ENCODE results near the gene DISP3. TPM values are rescaled to one million over a fixed set of nuclear protein-coding genes. Genes with fewer than 3 reads are reported as not detected.

Gene DISP3
- total and polyA plus RNA-seq, 10 donors, result 0.06 to 0.69 (median 0.43) TPM

GRCh38 chr1:11461531-11462137 is 17.3 kb upstream of the DISP3 start:
- no peak for DNase-seq
- H3K27me3 ChIP-seq (replicated peaks in 1 of 7), result peaks cover 0 to 75% (median 0%) of the 10 kb centered on the region in 7 donors
- TF ChIP-seq CTCF (IDR thresholded peaks at IDR 0.05 in 8 of 11, conservative IDR thresholded peaks at IDR 0.05 in 3 of 11) (no peak), POLR2AphosphoS5 (IDR thresholded peaks at IDR 0.05) (no peak), POLR2A (IDR thresholded peaks at IDR 0.05) (no peak)
- no peak overlapping the region for H3K4me3 ChIP-seq
- H3K27ac ChIP-seq, result no peak overlapping the region
- no peaks in the 10 kb centered on the region for H3K36me3 ChIP-seq
- peaks cover 0 to 14% (median 2%) of the 10 kb centered on the region in 6 donors for H3K4me1 ChIP-seq
- intact Hi-C loops (cut with DNase I; ENCODE audit: low total_unique reads), result no loop called here
- 64 to 83% (median 68%) methylated on average over 9 of the region's 9 CpGs for WGBS, 5 donors
- no peaks in the 10 kb centered on the region for H3K9me3 ChIP-seq

DNA sequence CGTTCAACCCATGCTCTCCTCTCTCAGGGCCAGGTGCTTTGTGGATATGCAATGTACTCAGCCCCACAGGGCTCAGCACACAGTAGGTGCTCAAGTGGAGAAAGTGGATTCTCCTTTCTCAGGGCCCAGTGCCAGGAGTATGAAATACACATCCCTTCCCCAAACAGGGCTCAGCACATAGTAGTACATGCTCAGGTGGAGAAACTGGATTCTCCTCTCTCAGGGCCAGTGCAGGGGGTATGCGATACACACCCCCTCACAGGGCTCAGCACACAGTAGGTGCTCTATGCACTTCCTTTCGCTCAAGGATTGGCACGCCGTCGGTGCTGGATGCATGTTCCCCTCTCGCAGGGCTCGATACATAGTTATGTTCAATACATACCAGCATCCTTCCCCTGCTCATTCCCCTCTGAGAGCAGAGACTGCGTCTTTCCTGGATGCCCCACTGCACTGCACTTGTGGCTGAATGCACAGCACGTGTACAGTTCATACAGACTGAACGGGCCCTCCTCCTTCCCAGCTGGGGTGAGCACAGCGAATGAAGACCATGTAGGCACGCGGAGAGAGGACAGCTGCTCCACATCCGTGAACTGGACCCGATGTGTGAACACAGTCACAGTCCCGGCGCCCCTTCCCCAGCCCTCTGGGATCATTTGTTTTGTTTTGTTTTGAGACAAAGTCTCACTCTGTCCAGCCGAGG is 16.6 kb upstream of the DISP3 start:
- Histone ChIP-seq H3K4me3 (no peak overlapping the region), H3K9me3 (no peaks in the 10 kb centered on the region), H3K27me3 (replicated peaks in 1 of 7) (peaks cover 0 to 76% (median 0%) of the 10 kb centered on the region in 7 donors), H3K36me3 (no peaks in the 10 kb centered on the region), H3K27ac (no peak overlapping the region), H3K4me1 (peaks cover 0 to 14% (median 2%) of the 10 kb centered on the region in 6 donors)
- no peak for DNase-seq
- TF ChIP-seq CTCF (IDR thresholded peaks at IDR 0.05 in 8 of 11, conservative IDR thresholded peaks at IDR 0.05 in 3 of 11) (no peak), POLR2A (IDR thresholded peaks at IDR 0.05) (no peak)
- 64 to 69% (median 69%) methylated on average over 19 of the region's 19 CpGs for WGBS, 5 donors
- intact Hi-C loops (cut with DNase I; ENCODE audit: low total_unique reads), result no loop called here

DNA sequence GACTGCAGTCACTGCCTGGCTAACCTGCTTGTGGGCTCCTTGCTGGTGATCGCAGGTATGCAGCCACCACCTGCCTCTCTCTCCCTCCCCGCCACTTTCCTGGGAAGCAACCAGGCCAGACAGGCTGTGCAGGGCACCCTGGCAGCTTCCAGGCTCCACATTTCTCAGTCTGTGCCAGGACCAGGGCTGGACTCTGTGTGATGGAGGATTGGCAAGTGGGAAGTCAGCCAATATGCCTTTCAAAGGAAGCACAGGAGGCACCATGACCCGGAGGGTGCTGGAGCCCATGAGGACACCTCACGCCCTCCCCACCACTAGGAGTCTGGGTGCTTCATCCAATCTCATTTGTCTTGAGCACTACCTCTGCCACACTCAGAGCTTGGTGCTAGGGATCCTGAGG is 15.8 kb upstream of the DISP3 start:
- no peak overlapping the region for H3K27ac ChIP-seq
- TF ChIP-seq POLR2A (IDR thresholded peaks at IDR 0.05), result no peak
- no peak for TF ChIP-seq CTCF (IDR thresholded peaks at IDR 0.05 in 8 of 11, conservative IDR thresholded peaks at IDR 0.05 in 3 of 11)
- no peak for TF ChIP-seq POLR2AphosphoS5 (IDR thresholded peaks at IDR 0.05)
- H3K4me1 ChIP-seq, result peaks cover 0 to 13% (median 2%) of the 10 kb centered on the region in 6 donors
- intact Hi-C loops (cut with DNase I; ENCODE audit: low total_unique reads), result no loop called here
- H3K9me3 ChIP-seq, result no peaks in the 10 kb centered on the region
- H3K27me3 ChIP-seq (replicated peaks in 1 of 7), result peaks cover 0 to 73% (median 0%) of the 10 kb centered on the region in 7 donors
- WGBS, 5 donors, result 73 to 82% (median 74%) methylated on average over 3 to 4 of the region's 4 CpGs
- no peak for DNase-seq
- H3K36me3 ChIP-seq, result no peaks in the 10 kb centered on the region
- no peak overlapping the region for H3K4me3 ChIP-seq

DNA sequence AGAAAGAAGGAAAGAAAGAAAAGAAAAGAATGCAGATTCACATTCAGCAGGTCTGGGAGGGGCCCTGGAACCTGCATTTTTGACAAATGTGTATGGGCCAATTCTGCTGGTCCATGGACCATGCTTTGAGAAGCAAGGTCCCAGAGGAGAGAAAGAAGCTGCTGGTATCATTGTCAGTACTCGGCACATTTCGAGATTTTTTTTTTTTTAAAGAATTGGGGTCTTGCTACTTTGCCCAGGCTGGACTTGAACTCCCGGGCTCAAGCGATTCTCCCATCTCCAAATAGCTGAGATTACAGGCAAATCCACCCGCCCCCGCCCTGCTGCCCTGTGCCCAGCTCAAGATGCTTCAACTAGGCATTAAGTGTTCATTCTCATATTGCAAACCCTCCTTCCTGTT is 13.6 kb upstream of the DISP3 start:
- Histone ChIP-seq H3K27me3 (replicated peaks in 1 of 7) (peaks cover 0 to 71% (median 0%) of the 10 kb centered on the region in 7 donors), H3K36me3 (no peaks in the 10 kb centered on the region), H3K9me3 (no peaks in the 10 kb centered on the region), H3K4me1 (no peaks in the 10 kb centered on the region), H3K27ac (no peak overlapping the region), H3K4me3 (no peak overlapping the region)
- WGBS, 5 donors, result 83 to 92% (median 88%) methylated on average over 6 of the region's 6 CpGs
- DNase-seq, result no peak
- no peak for TF ChIP-seq POLR2A (IDR thresholded peaks at IDR 0.05)
- TF ChIP-seq POLR2AphosphoS5 (IDR thresholded peaks at IDR 0.05), result no peak
- TF ChIP-seq CTCF (IDR thresholded peaks at IDR 0.05 in 8 of 11, conservative IDR thresholded peaks at IDR 0.05 in 3 of 11), result no peak
- intact Hi-C loops (cut with DNase I; ENCODE audit: low total_unique reads), result no loop called here

Measured in spleen (tissue), 11 donors.